Liver (tissue), 9 donors: ENCODE measurements around the gene WDR37. TPM values are rescaled to one million over a fixed set of nuclear protein-coding genes. Genes with fewer than 3 reads are reported as not detected.

ENCODE experiments used
- DNase-seq: peaks from one replicate; pipeline ENCODE4 v3.0.0-alpha.2; 2017; ENCODE audit warnings: low spot score
- H3K27ac ChIP-seq, 2 donors: one replicate each; pipeline ENCODE4 v1.7.0; 2013; ENCODE audit warnings: inconsistent platforms in 2 of 2, low read length in 2 of 2, control low read depth in 1 of 2, low read depth in 1 of 2, mild to moderate bottlenecking in 1 of 2
- H3K27me3 ChIP-seq, 4 donors: one replicate each; pipeline versions ENCODE4 v1.6.1 to v1.7.0; 2013; ENCODE audit warnings: low read length in 3 of 4, inconsistent platforms in 1 of 4, mild to moderate bottlenecking in 1 of 4, moderate library complexity in 1 of 4; ENCODE audit not compliant: control insufficient read depth in 4 of 4, insufficient read depth in 4 of 4
- H3K36me3 ChIP-seq, 4 donors: one replicate each; pipeline versions ENCODE4 v1.6.1 to v1.7.0; 2013; ENCODE audit warnings: low read length in 3 of 4, mild to moderate bottlenecking in 3 of 4, low read depth in 1 of 4, moderate library complexity in 1 of 4; ENCODE audit not compliant: control insufficient read depth in 4 of 4, insufficient read depth in 3 of 4
- H3K4me1 ChIP-seq, 4 donors: one replicate each; pipeline versions ENCODE4 v1.6.1 to v1.7.0; 2013; ENCODE audit warnings: low read length in 3 of 4, mild to moderate bottlenecking in 3 of 4, moderate library complexity in 1 of 4; ENCODE audit not compliant: control insufficient read depth in 4 of 4, insufficient read depth in 4 of 4
- H3K4me3 ChIP-seq, 3 donors: one replicate each; pipeline versions ENCODE4 v1.6.1 to v1.7.0; 2013; ENCODE audit warnings: low read length in 3 of 3, control low read depth in 1 of 3, low read depth in 1 of 3, mild to moderate bottlenecking in 1 of 3
- H3K9ac ChIP-seq, 2 donors: one replicate each; pipeline ENCODE4 v1.7.0; 2013; ENCODE audit warnings: low read length in 2 of 2, mild to moderate bottlenecking in 2 of 2, moderate library complexity in 2 of 2, control low read depth in 1 of 2, low read depth in 1 of 2
- H3K9me3 ChIP-seq, 4 donors: one replicate each; pipeline versions ENCODE4 v1.6.1 to v1.7.0; 2013; ENCODE audit warnings: low read length in 3 of 4; ENCODE audit not compliant: control insufficient read depth in 4 of 4
- CTCF ChIP-seq: fragments of 150-350 bp; IDR thresholded peaks from 2 replicates; pipeline ENCODE4 v1.5.1; 2017; ENCODE audit warnings: improper control_type of control experiment, low read depth, low read length; ENCODE audit not compliant: missing input control
- FOXA1 ChIP-seq: IDR thresholded peaks from 2 replicates; pipeline ENCODE4 v1.6.1; 2016; ENCODE audit warnings: antibody characterized with exemption
- HNF4G ChIP-seq: IDR thresholded peaks from 2 replicates; pipeline ENCODE4 v1.6.1; 2016; ENCODE audit warnings: antibody characterized with exemption
- JUND ChIP-seq, 2 donors: IDR thresholded peaks; 2 replicates each; pipeline ENCODE4 v1.6.1; 2016; ENCODE audit warnings: antibody characterized with exemption in 2 of 2
- MAX ChIP-seq: IDR thresholded peaks from 2 replicates; pipeline ENCODE4 v1.6.1; 2016; ENCODE audit warnings: antibody characterized with exemption
- NR2F2 ChIP-seq: IDR thresholded peaks from 2 replicates; pipeline ENCODE4 v1.6.1; 2016; ENCODE audit warnings: antibody characterized with exemption
- SP1 ChIP-seq: IDR thresholded peaks from 2 replicates; pipeline ENCODE4 v1.6.1; 2018; ENCODE audit warnings: antibody characterized with exemption, mild to moderate bottlenecking
- TAF1 ChIP-seq: conservative IDR thresholded peaks from 2 replicates; pipeline ENCODE4 v1.6.1; 2016; ENCODE audit warnings: antibody characterized with exemption, mild to moderate bottlenecking
- ZBTB33 ChIP-seq: IDR thresholded peaks from 2 replicates; pipeline ENCODE4 v1.6.1; 2016; ENCODE audit warnings: antibody characterized with exemption
- WGBS: extraction: QIAGEN DNeasy Blood & Tissue Kit; methylation state at CpG from one replicate; pipeline ENCODE4 v1.1.7; 2013; 5-methylcytosine and 5-hydroxymethylcytosine counted together
- polyA plus RNA-seq, 2 donors: library from polyadenylated mRNA; stranded (reverse) in 1 of 2; unstranded in 1 of 2; fragments of 200-250 nt in 1 of 2; fragments of >200 nt in 1 of 2; fragmentation: Nextera tagmentation in 1 of 2; extraction: Ambion mirVana in 1 of 2; gene quantifications; one replicate each; pipeline versions ENCODE4 v1.2.1 to v1.2.3, GENCODE V29; 2013 to 2015
- total RNA-seq, 2 donors: library from RNA; depleted of rRNA; stranded (reverse); fragments of >200 nt; gene quantifications; one replicate each; pipeline ENCODE4 v1.2.3, GENCODE V29; 2014
- TF ChIP-seq, protein P1 (sequence below): IDR thresholded peaks from 2 replicates; pipeline ENCODE4 v1.6.1; 2016; ENCODE audit warnings: antibody characterized with exemption
- TF ChIP-seq, protein P2 (sequence below): IDR thresholded peaks from 2 replicates; pipeline ENCODE4 v1.6.1; 2016; ENCODE audit warnings: antibody characterized with exemption, mild to moderate bottlenecking
- donor health status: healthy.
- donor health status: healthy.
- donor health status: healthy.
- donor health status: healthy.
- donor health status: healthy.

Gene WDR37
- total and polyA plus RNA-seq, 4 donors, result 3.6 to 12.1 (median 5.6) TPM

DNA sequence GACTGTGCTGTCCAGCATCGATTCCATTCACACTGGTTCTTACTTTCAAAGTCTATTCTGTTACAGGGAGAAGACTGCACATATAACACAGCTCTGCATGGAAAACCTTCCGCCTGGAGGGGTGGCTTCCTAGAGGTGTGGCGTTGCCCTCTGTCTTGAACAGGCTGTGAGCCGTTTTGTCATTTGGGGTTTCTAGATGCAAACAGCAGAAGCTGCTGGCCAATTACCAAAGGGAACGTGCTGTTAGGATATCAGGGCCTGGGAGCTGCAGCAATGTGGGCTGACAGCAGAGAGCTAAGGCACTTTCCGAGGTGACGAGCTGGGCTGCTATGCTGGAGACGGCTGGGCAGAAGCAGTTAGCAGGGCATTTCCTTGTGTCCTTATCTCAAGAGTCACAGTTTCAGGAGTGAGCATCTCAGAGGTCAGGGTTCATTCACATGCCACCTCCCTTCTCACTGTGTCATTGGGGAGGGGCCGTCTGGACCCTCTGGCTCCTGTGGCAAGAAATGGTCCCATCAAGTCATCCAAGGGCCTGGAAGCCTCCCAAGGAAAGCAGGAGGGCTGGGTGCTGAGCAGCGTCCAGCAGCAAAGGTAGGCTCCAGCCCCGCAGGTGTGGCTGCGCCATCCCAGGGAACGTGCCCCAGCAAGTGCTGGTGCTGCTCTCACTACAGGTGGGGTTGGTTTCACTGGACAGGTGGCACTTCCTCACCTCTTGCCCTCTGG is 106.5 kb downstream of the WDR37 start:
- no peak overlapping the region for H3K4me3 ChIP-seq
- TF ChIP-seq TAF1, result no peak
- TF ChIP-seq, protein P1, sequence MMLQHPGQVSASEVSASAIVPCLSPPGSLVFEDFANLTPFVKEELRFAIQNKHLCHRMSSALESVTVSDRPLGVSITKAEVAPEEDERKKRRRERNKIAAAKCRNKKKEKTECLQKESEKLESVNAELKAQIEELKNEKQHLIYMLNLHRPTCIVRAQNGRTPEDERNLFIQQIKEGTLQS, result no peak
- no peak for TF ChIP-seq MAX
- no peak for TF ChIP-seq NR2F2
- TF ChIP-seq JUND (IDR thresholded peaks at IDR 0.05), result no peak
- TF ChIP-seq FOXA1, result no peak
- no peak for TF ChIP-seq HNF4G
- TF ChIP-seq SP1, result no peak
- TF ChIP-seq, protein P2, sequence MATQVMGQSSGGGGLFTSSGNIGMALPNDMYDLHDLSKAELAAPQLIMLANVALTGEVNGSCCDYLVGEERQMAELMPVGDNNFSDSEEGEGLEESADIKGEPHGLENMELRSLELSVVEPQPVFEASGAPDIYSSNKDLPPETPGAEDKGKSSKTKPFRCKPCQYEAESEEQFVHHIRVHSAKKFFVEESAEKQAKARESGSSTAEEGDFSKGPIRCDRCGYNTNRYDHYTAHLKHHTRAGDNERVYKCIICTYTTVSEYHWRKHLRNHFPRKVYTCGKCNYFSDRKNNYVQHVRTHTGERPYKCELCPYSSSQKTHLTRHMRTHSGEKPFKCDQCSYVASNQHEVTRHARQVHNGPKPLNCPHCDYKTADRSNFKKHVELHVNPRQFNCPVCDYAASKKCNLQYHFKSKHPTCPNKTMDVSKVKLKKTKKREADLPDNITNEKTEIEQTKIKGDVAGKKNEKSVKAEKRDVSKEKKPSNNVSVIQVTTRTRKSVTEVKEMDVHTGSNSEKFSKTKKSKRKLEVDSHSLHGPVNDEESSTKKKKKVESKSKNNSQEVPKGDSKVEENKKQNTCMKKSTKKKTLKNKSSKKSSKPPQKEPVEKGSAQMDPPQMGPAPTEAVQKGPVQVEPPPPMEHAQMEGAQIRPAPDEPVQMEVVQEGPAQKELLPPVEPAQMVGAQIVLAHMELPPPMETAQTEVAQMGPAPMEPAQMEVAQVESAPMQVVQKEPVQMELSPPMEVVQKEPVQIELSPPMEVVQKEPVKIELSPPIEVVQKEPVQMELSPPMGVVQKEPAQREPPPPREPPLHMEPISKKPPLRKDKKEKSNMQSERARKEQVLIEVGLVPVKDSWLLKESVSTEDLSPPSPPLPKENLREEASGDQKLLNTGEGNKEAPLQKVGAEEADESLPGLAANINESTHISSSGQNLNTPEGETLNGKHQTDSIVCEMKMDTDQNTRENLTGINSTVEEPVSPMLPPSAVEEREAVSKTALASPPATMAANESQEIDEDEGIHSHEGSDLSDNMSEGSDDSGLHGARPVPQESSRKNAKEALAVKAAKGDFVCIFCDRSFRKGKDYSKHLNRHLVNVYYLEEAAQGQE, result no peak
- H3K9ac ChIP-seq, result no peak overlapping the region
- no peaks in the 10 kb centered on the region for H3K36me3 ChIP-seq
- no peaks in the 10 kb centered on the region for H3K27me3 ChIP-seq
- no peaks in the 10 kb centered on the region for H3K4me1 ChIP-seq
- H3K9me3 ChIP-seq, result no peaks in the 10 kb centered on the region
- 71% methylated on average over 13 of the region's 13 CpGs for WGBS
- no peak overlapping the region for H3K27ac ChIP-seq
- no peak for DNase-seq

- no peak for TF ChIP-seq CTCF
- TF ChIP-seq HNF4G, result no peak
- TF ChIP-seq ZBTB33, result no peak
- no peak for TF ChIP-seq JUND (IDR thresholded peaks at IDR 0.05)
- TF ChIP-seq, protein P1, result no peak
- TF ChIP-seq, protein P2, result no peak
- H3K27ac ChIP-seq, result no peak overlapping the region
- WGBS, result 85% methylated on average over 29 of the region's 29 CpGs
- no peaks in the 10 kb centered on the region for H3K4me1 ChIP-seq
- no peaks in the 10 kb centered on the region for H3K36me3 ChIP-seq
- DNase-seq, result no peak
- H3K9me3 ChIP-seq, result no peaks in the 10 kb centered on the region
- H3K9ac ChIP-seq, result no peak overlapping the region
- H3K4me3 ChIP-seq, result no peak overlapping the region
- H3K27me3 ChIP-seq, result no peaks in the 10 kb centered on the region
Measured at GRCh38 chr10:1163204-1163660, 107.0 kb downstream of the WDR37 start.
